ENCODE data around the gene USH1G.

The USH1G gene

GRCh38 chr17:74964988-74965622 is 42.0 kb upstream of the USH1G start:
- Histone ChIP-seq H3K9me3 (ENCODE audit: low read length) (no peaks in the 10 kb centered on the region), H3K27ac (ENCODE audit: low read depth, low read length, poor library complexity, severe bottlenecking) (no peak overlapping the region), H3K4me2 (ENCODE audit: low read length) (no peak overlapping the region), H2AFZ (ENCODE audit: low read length) (no peak overlapping the region), H3K9ac (ENCODE audit: low read length) (no peak overlapping the region), H3K9me2 (ENCODE audit: low read depth, low read length) (no peaks in the 10 kb centered on the region), H3K36me3 (ENCODE audit: insufficient read depth, low read length) (no peaks in the 10 kb centered on the region), H3F3A (ENCODE audit: insufficient read depth, low read length) (no peaks in the 10 kb centered on the region), H3K27me3 (ENCODE audit: insufficient read depth, low read length) (no peaks in the 10 kb centered on the region; the same call in 1 of the 2 replicates), H3K79me2 (ENCODE audit: insufficient read depth, low read length) (no peaks in the 10 kb centered on the region), H3K4me3 (ENCODE audit: low read depth, low read length, poor library complexity, severe bottlenecking) (no peak overlapping the region), H4K20me1 (ENCODE audit: insufficient read depth, low read length) (no peaks in the 10 kb centered on the region), H3K4me1 (ENCODE audit: insufficient read depth, low read length, severe bottlenecking) (peaks cover 3% of the 10 kb centered on the region)
- TF ChIP-seq CTCF (IDR thresholded peaks at IDR 0.05; ENCODE audit: low read length) (no peak), EZH2 (IDR thresholded peaks at IDR 0.05; ENCODE audit: borderline replicate concordance, low read length) (no peak)

GRCh38 chr17:74964246-74964761 is 41.2 kb upstream of the USH1G start:
- Histone ChIP-seq H3K4me1 (ENCODE audit: insufficient read depth, low read length, severe bottlenecking) (peaks cover 3% of the 10 kb centered on the region), H3K4me2 (ENCODE audit: low read length) (no peak overlapping the region), H3K36me3 (ENCODE audit: insufficient read depth, low read length) (no peaks in the 10 kb centered on the region), H4K20me1 (ENCODE audit: insufficient read depth, low read length) (no peaks in the 10 kb centered on the region), H2AFZ (ENCODE audit: low read length) (no peak overlapping the region), H3K9ac (ENCODE audit: low read length) (no peak overlapping the region), H3K9me3 (ENCODE audit: low read length) (no peaks in the 10 kb centered on the region), H3K27ac (ENCODE audit: low read depth, low read length, poor library complexity, severe bottlenecking) (no peak overlapping the region), H3K9me2 (ENCODE audit: low read depth, low read length) (no peaks in the 10 kb centered on the region), H3F3A (ENCODE audit: insufficient read depth, low read length) (no peaks in the 10 kb centered on the region), H3K27me3 (ENCODE audit: insufficient read depth, low read length) (no peaks in the 10 kb centered on the region; the same call in 1 of the 2 replicates), H3K79me2 (ENCODE audit: insufficient read depth, low read length) (no peaks in the 10 kb centered on the region), H3K4me3 (ENCODE audit: low read depth, low read length, poor library complexity, severe bottlenecking) (no peak overlapping the region)
- TF ChIP-seq EZH2 (IDR thresholded peaks at IDR 0.05; ENCODE audit: borderline replicate concordance, low read length) (no peak), CTCF (IDR thresholded peaks at IDR 0.05; ENCODE audit: low read length) (no peak)

- Histone ChIP-seq H3K4me3 (ENCODE audit: low read depth, low read length, poor library complexity, severe bottlenecking) (no peak overlapping the region), H3K4me2 (ENCODE audit: low read length) (no peak overlapping the region), H3K27ac (ENCODE audit: low read depth, low read length, poor library complexity, severe bottlenecking) (no peak overlapping the region), H3K36me3 (ENCODE audit: insufficient read depth, low read length) (no peaks in the 10 kb centered on the region), H3K4me1 (ENCODE audit: insufficient read depth, low read length, severe bottlenecking) (peaks cover 3% of the 10 kb centered on the region), H3K9me2 (ENCODE audit: low read depth, low read length) (no peaks in the 10 kb centered on the region), H3K27me3 (ENCODE audit: insufficient read depth, low read length) (no peaks in the 10 kb centered on the region; the same call in 1 of the 2 replicates), H3F3A (ENCODE audit: insufficient read depth, low read length) (no peaks in the 10 kb centered on the region), H3K79me2 (ENCODE audit: insufficient read depth, low read length) (no peaks in the 10 kb centered on the region), H3K9ac (ENCODE audit: low read length) (no peak overlapping the region), H3K9me3 (ENCODE audit: low read length) (no peaks in the 10 kb centered on the region), H2AFZ (ENCODE audit: low read length) (no peak overlapping the region), H4K20me1 (ENCODE audit: insufficient read depth, low read length) (no peaks in the 10 kb centered on the region)
- no peak for TF ChIP-seq EZH2 (IDR thresholded peaks at IDR 0.05; ENCODE audit: borderline replicate concordance, low read length)
- TF ChIP-seq CTCF (IDR thresholded peaks at IDR 0.05; ENCODE audit: low read length) = peak; percentile 29; the same call in 1 of the 2 replicates
Measured at GRCh38 chr17:74963656-74964055, 40.6 kb upstream of the USH1G start.

All from OCI-LY1 (cell line).